Heart left ventricle (tissue), 16 donors: Measurements from ENCODE around the gene CCDC183. TPM values are rescaled to one million over a fixed set of nuclear protein-coding genes. Genes with fewer than 3 reads are reported as not detected.

Source experiments
- ATAC-seq, 4 donors: fragments of 200-7000 bp; cut with Tn5 transposase; one replicate each; pipeline ENCODE4 v1.9.1; 2020 to 2022; ENCODE audit warnings: moderate library complexity in 4 of 4, mild to moderate bottlenecking in 3 of 4, moderate number of reproducible peaks in 1 of 4
- DNase-seq, 5 donors: peaks; one replicate each; pipeline ENCODE4 v3.0.0-alpha.2; 2020
- H3K27ac ChIP-seq, 12 donors: fragments of 200-600 bp; sonication (generic) in 4 of 12; one replicate each; pipeline versions ENCODE4 v1.5.0 to v1.8.0; 2016 to 2022; ENCODE audit warnings: mild to moderate bottlenecking in 2 of 12
- H3K27me3 ChIP-seq, 9 donors: fragments of 200-600 bp; sonication (generic) in 2 of 9; one replicate each; pipeline versions ENCODE4 v1.5.1 to v1.8.0; 2016 to 2022; ENCODE audit warnings: mild to moderate bottlenecking in 3 of 9
- H3K36me3 ChIP-seq, 9 donors: fragments of 200-600 bp; sonication (generic) in 2 of 9; one replicate each; pipeline versions ENCODE4 v1.5.0 to v1.8.0; 2018 to 2022; ENCODE audit warnings: mild to moderate bottlenecking in 2 of 9
- H3K4me1 ChIP-seq, 12 donors: fragments of 200-600 bp; sonication (generic) in 4 of 12; one replicate each; pipeline versions ENCODE4 v1.5.0 to v1.8.0; 2016 to 2022; ENCODE audit warnings: mild to moderate bottlenecking in 3 of 12
- H3K4me3 ChIP-seq, 12 donors: fragments of 200-600 bp; sonication (generic) in 4 of 12; one replicate each; pipeline versions ENCODE4 v1.5.0 to v1.8.0; 2017 to 2022; ENCODE audit warnings: mild to moderate bottlenecking in 9 of 12, moderate library complexity in 4 of 12
- H3K9me3 ChIP-seq, 12 donors: fragments of 200-600 bp; sonication (generic) in 4 of 12; one replicate each; pipeline versions ENCODE4 v1.5.0 to v1.8.0; 2016 to 2022; ENCODE audit warnings: mild to moderate bottlenecking in 1 of 12
- CTCF ChIP-seq, 12 donors: fragments of 200-600 bp; sonication (generic) in 4 of 12; IDR thresholded peaks; one replicate each; pipeline versions ENCODE4 v1.5.0 to v1.8.0; 2018 to 2022; ENCODE audit warnings: antibody characterized with exemption in 12 of 12, mild to moderate bottlenecking in 5 of 12
- POLR2A ChIP-seq, 2 donors: fragments of 450-650 bp; IDR thresholded peaks; one replicate each; pipeline ENCODE4 v1.6.1; 2017; ENCODE audit warnings: antibody characterized with exemption in 2 of 2, mild to moderate bottlenecking in 2 of 2, moderate library complexity in 2 of 2
- WGBS, 4 donors: extraction: QIAGEN DNeasy Blood & Tissue Kit in 2 of 4; methylation state at CpG; one replicate each; pipeline versions ENCODE4 v1.1.5 to v1.1.7; 2013 to 2018; 5-methylcytosine and 5-hydroxymethylcytosine counted together
- intact Hi-C, 10 donors: fragments of 100-400 bp; cut with DNase I; formaldehyde crosslinking; loops; one replicate each; pipeline versions ENCODE4 v1.11.1 to v1.14.2; 2022
- polyA plus RNA-seq, 2 donors: library from polyadenylated mRNA; stranded (reverse); fragments of 200-250 nt; gene quantifications; one replicate each; pipeline ENCODE4 v1.2.3, GENCODE V29; 2013
- total RNA-seq, 9 donors: library from RNA; depleted of rRNA in 2 of 9; stranded (reverse); fragments of >200 nt in 2 of 9; fragmentation: NEBNext Ultra II Directional in 3 of 9; extraction: Animal tissue kit (Norgen Biotek cat#: 25700) in 3 of 9; gene quantifications; one replicate each; pipeline versions ENCODE4 v1.1.0 to v1.2.4, GENCODE V29; 2016 to 2023
- donor health status: ischemic (EF 13 %, LVEDD 7.1; RV severe dilation, severe dysfunction).
- donor health status: healthy with polysubstance abuse.
- donor health status: DM: no; HTN: yes; CAD: no.
- donor health status: DM: no; HTN: no; CAD: no.
- donor health status: ischemic (EF 25% LVEDD 6.9; RV normal size, moderate dysfunction).
- donor health status: ischemic (EF 25% LVEDD 5.7; RV mildly dilated, moderate dysfunction).
- donor health status: healthy.
- donor health status: DM: yes; HTN: yes; CAD: no.
- donor health status: ischemic (EF 35%, LVEDD 5.7; RV mildly dilated, moderate dysfunction).
- donor health status: nonischemic (EF 11% LVEDD 7.7; RV severe dilation, severe dysfunction).
- donor health status: DM: yes; HTN: yes; CAD: no.
- donor health status: PGD.
- donor health status: ischemic (EF 29% LVEDD 5.4; RV normal size, mild dysfunction).
- donor health status: nonischemic (EF 23%, LVEDD 6.1; RV moderate dilation, normal function).

Gene CCDC183
- total and polyA plus RNA-seq, 11 donors = 0.32 to 4.7 (median 1.4) TPM

DNA sequence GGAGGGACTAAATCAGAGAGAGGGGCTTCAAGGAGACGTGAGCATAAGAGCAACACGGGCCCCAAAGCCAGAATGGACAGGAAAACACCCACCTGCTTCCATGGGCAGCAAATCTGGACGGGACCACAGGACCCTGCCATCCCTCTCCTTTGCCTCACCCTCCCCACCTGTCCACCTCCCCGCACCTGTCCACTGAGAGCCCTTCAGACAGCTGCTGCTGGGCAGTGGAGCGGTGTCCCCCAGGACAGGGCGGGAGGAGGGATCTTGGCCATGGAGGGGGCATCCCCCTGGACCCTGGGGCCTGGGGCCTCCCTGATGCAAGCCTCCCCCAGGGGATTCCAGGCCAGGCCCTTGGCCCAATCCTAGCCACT is 2.6 kb downstream of the CCDC183 start:
- Histone ChIP-seq H3K4me1 (peaks cover 4 to 57% (median 33%) of the 10 kb centered on the region in 12 donors), H3K9me3 (no peaks in the 10 kb centered on the region), H3K36me3 (peaks cover 0 to 2% (median 0%) of the 10 kb centered on the region in 9 donors), H3K27me3 (peaks cover 6 to 55% (median 15%) of the 10 kb centered on the region in 9 donors), H3K27ac (peak overlapping the region in 1 of 12 donors; percentile 22), H3K4me3 (no peak overlapping the region)
- ATAC-seq = no peak
- DNase-seq = peak in 1 of 5 donors; percentile 31
- 63 to 87% (median 82%) methylated on average over 2 to 6 of the region's 6 CpGs for WGBS, 4 donors
- intact Hi-C loops = loop anchor here in 3 of 10 donors (5.0 to 10.0 kb wide), 2 partner anchors 46 to 144 kb away; partner anchors contain the start of genes AJM1 (in 2 of the 3), PHPT1 (in 2 of the 3) and FBXW5 (in 1 of the 3)
- no peak for TF ChIP-seq POLR2A (IDR thresholded peaks at IDR 0.05)
- no peak for TF ChIP-seq CTCF (IDR thresholded peaks at IDR 0.05)

- peak overlapping the region; percentile 11 to 62 (median 48) for H3K4me3 ChIP-seq
- no peak for TF ChIP-seq CTCF (IDR thresholded peaks at IDR 0.05)
- no peak for TF ChIP-seq POLR2A (IDR thresholded peaks at IDR 0.05)
- H3K9me3 ChIP-seq = no peaks in the 10 kb centered on the region
- H3K36me3 ChIP-seq = no peaks in the 10 kb centered on the region
- DNase-seq (no peak), ATAC-seq (peak in 2 of 4 donors; percentile 1 to 5)
- WGBS, 4 donors = 10 to 35% (median 25%) methylated on average over 11 to 35 of the region's 35 CpGs
- intact Hi-C loops = loop anchor here in 3 of 10 donors (5.0 to 10.0 kb wide), 2 partner anchors 46 to 143 kb away; partner anchors contain the start of genes AJM1 (in 2 of the 3), PHPT1 (in 2 of the 3) and FBXW5 (in 1 of the 3)
- peaks cover 6 to 55% (median 15%) of the 10 kb centered on the region in 9 donors for H3K27me3 ChIP-seq
- H3K27ac ChIP-seq = peak overlapping the region in 4 of 12 donors; percentile 7 to 51 (median 22)
- peaks cover 4 to 57% (median 33%) of the 10 kb centered on the region in 12 donors for H3K4me1 ChIP-seq
Observed at GRCh38 chr9:136799079-136799853, 3.1 kb downstream of the CCDC183 start.

DNA sequence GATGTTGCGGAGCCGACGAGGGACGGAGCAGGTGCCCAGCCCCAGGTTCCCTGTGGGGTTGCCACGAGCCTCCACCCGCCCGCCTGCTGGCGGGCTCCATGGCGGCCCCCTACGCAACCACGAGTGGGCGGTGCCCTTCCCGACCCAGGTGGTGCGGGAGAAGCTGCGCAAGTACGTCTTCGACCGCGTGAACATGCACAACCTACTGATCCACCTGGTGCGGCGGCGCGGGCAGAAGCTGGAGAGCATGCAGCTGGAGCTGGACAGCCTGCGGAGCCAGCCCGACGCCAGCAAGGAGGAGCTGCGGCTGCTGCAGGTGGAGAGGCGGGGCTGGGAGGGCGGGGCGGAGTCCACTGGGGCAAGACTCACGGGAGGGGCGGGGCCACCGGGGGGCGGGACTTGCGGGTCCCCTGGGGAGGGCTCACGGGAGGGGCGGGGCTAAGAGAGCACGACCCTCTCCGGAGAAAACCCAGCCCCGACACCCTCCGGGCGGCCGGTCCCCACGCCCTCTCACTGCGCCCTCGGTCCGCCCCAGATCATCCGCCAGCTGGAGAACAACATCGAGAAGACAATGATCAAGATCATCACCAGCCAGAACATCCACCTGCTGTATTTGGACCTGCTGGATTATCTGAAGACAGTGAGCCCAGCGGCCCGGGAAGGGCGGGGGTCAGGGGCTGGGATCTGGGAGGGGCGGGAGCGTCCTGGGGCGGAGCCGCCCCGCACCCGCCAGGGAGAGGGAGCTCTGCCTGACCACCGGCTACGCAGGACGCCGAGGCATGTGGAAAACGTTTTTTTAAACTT is 3.9 kb downstream of the CCDC183 start:
- DNase-seq (peak; percentile 76 to 92 (median 86)), ATAC-seq (peak; percentile 59 to 80 (median 66))
- H3K4me3 ChIP-seq = peak overlapping the region; percentile 11 to 62 (median 48)
- H3K27ac ChIP-seq = peak overlapping the region in 7 of 12 donors; percentile 22 to 52 (median 39)
- intact Hi-C loops = loop anchor here in 4 of 10 donors (5.0 to 10.0 kb wide), 3 partner anchors 37 to 142 kb away; partner anchors contain the start of genes AJM1 (in 2 of the 4), PHPT1 (in 2 of the 4) and FBXW5 (in 1 of the 4)
- WGBS, 4 donors = 0 to 1% (median 1%) methylated on average over 10 to 63 of the region's 63 CpGs
- peaks cover 4 to 52% (median 33%) of the 10 kb centered on the region in 12 donors for H3K4me1 ChIP-seq
- H3K9me3 ChIP-seq = no peaks in the 10 kb centered on the region
- TF ChIP-seq CTCF (IDR thresholded peaks at IDR 0.05) (no peak), POLR2A (IDR thresholded peaks at IDR 0.05) (no peak)
- peaks cover 6 to 55% (median 15%) of the 10 kb centered on the region in 9 donors for H3K27me3 ChIP-seq
- peaks cover 0 to 3% (median 0%) of the 10 kb centered on the region in 9 donors for H3K36me3 ChIP-seq
